ENCODE measurements around the gene WDFY2.
"Not testable (repeated sequence)": the region's sequence is repeated elsewhere in the genome, so short reads cannot be mapped to it uniquely, and the experiment has no call there.

WDFY2 gene

DNA sequence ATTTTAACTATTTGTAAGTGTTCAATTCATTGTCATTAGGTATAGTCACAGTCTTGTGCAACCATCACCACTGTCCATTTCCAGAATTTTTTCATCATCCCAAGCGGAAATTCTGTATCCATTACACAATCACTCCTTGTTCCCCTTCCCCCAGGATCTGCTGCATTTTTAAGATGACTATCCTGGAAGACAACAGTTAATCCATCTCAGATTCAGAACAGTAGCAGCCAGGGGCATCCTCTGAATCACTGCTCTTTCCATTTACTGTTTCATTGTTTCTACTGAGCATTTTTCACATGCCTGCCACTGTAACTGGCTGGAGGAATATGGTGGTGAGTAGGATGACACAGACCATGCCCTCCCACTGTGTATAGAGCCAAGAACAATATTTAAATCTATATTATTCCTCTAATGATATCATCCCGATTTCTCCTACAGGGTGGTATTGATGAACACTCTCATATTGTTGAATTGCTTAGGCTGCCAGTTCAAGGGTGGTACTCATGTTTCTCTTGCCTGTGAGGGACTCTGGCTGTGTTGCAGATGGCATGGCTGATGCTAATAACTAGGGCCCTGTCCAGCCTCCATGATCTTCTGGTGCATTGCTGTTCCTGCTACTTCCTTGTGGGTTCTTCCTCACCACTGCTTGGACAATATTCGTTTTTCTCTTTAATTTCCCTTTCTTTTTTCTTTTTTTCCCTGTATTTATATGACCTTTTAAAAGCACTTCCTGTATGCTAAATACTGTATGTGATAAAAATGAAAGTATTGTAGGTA is 59.0 kb downstream of the WDFY2 start:
- CTCF ChIA-PET = no interaction called here
- DNase-seq (ENCODE audit: extremely low spot score) = no peak
- TF ChIP-seq CTBP1 (IDR thresholded peaks at IDR 0.05; ENCODE audit: borderline replicate concordance) (no peak), ELF4 (IDR thresholded peaks at IDR 0.05) (no peak), ZNF384 (IDR thresholded peaks at IDR 0.05) (no peak), NFRKB (IDR thresholded peaks at IDR 0.05) (no peak)
- POLR2A ChIA-PET = no interaction called here

DNA sequence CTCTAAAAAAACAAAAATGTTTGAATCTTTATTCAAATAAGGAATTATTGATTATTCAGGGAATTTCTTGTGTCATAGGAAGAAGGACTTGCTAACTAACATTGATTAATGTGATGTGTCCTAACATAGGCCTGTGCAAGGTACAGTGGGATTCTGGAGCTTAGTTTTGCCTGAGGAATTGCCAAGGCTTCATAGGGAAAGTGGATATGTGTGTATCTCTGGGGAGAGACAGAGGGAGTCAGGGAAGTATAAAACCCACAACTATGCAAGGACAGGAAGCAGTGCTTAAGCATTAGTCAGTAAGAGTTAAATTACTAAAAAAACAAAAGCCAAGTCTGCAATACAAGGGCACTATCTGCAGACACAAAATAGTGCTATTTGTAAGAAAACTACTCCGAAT is 59.6 kb downstream of the WDFY2 start:
- peak; percentile 35 for DNase-seq (ENCODE audit: extremely low spot score)
- ChIA-PET CTCF (no interaction called here), POLR2A (no interaction called here)
- TF ChIP-seq ARNT (IDR thresholded peaks at IDR 0.05) = no peak
- no peak for TF ChIP-seq FOXK2 (IDR thresholded peaks at IDR 0.05)
- TF ChIP-seq FOXM1 (IDR thresholded peaks at IDR 0.05; ENCODE audit: borderline replicate concordance) = no peak
- no peak for TF ChIP-seq BHLHE40 (IDR thresholded peaks at IDR 0.05; ENCODE audit: borderline replicate concordance)
- TF ChIP-seq L3MBTL2 (conservative IDR thresholded peaks at IDR 0.05) = no peak
- no peak for TF ChIP-seq ELF4 (IDR thresholded peaks at IDR 0.05)
- TF ChIP-seq SP1 (IDR thresholded peaks at IDR 0.05) = no peak
- TF ChIP-seq SUZ12 (IDR thresholded peaks at IDR 0.05) = no peak
- TF ChIP-seq HDGF (IDR thresholded peaks at IDR 0.05; ENCODE audit: borderline replicate concordance) = no peak
- no peak for TF ChIP-seq LEF1 (IDR thresholded peaks at IDR 0.05; ENCODE audit: borderline replicate concordance)
- TF ChIP-seq CTBP1 (IDR thresholded peaks at IDR 0.05; ENCODE audit: borderline replicate concordance) = no peak
- TF ChIP-seq NFRKB (IDR thresholded peaks at IDR 0.05) = no peak
- no peak for TF ChIP-seq FOXA1 (IDR thresholded peaks at IDR 0.05)
- no peak for TF ChIP-seq TARDBP (IDR thresholded peaks at IDR 0.05)
- TF ChIP-seq, protein P1, sequence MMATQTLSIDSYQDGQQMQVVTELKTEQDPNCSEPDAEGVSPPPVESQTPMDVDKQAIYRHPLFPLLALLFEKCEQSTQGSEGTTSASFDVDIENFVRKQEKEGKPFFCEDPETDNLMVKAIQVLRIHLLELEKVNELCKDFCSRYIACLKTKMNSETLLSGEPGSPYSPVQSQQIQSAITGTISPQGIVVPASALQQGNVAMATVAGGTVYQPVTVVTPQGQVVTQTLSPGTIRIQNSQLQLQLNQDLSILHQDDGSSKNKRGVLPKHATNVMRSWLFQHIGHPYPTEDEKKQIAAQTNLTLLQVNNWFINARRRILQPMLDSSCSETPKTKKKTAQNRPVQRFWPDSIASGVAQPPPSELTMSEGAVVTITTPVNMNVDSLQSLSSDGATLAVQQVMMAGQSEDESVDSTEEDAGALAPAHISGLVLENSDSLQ (IDR thresholded peaks at IDR 0.05) = no peak
- TF ChIP-seq ZNF384 (IDR thresholded peaks at IDR 0.05) = no peak

GRCh38 chr13:51644654-51645053 is 60.4 kb downstream of the WDFY2 start:
- ChIA-PET POLR2A (interaction anchor here (1.6 kb wide), 1 partner anchor 192 kb away, joined by 4 read pairs; the partner anchor contains the start of gene INTS6), CTCF (no interaction called here)
- DNase-seq (ENCODE audit: extremely low spot score) = no peak
- TF ChIP-seq FOXA1 (IDR thresholded peaks at IDR 0.05) (no peak), SUZ12 (IDR thresholded peaks at IDR 0.05) (no peak), ARNT (IDR thresholded peaks at IDR 0.05) (no peak), LEF1 (IDR thresholded peaks at IDR 0.05; ENCODE audit: borderline replicate concordance) (no peak), HDGF (IDR thresholded peaks at IDR 0.05; ENCODE audit: borderline replicate concordance) (no peak), TARDBP (IDR thresholded peaks at IDR 0.05) (no peak), SP1 (IDR thresholded peaks at IDR 0.05) (no peak), NFRKB (IDR thresholded peaks at IDR 0.05) (no peak), FOXM1 (IDR thresholded peaks at IDR 0.05; ENCODE audit: borderline replicate concordance) (no peak), ELF4 (IDR thresholded peaks at IDR 0.05) (no peak), BHLHE40 (IDR thresholded peaks at IDR 0.05; ENCODE audit: borderline replicate concordance) (no peak), FOXK2 (IDR thresholded peaks at IDR 0.05) (no peak), ZNF384 (IDR thresholded peaks at IDR 0.05) (no peak), L3MBTL2 (conservative IDR thresholded peaks at IDR 0.05) (no peak), CTBP1 (IDR thresholded peaks at IDR 0.05; ENCODE audit: borderline replicate concordance) (no peak)
- TF ChIP-seq, protein P1 (IDR thresholded peaks at IDR 0.05) = no peak

- ChIA-PET CTCF (no interaction called here), POLR2A (interaction anchor here (1.6 kb wide), 1 partner anchor 192 kb away, joined by 4 read pairs; the partner anchor contains the start of gene INTS6)
Observed at GRCh38 chr13:51645154-51645650, 60.9 kb downstream of the WDFY2 start.

DNA sequence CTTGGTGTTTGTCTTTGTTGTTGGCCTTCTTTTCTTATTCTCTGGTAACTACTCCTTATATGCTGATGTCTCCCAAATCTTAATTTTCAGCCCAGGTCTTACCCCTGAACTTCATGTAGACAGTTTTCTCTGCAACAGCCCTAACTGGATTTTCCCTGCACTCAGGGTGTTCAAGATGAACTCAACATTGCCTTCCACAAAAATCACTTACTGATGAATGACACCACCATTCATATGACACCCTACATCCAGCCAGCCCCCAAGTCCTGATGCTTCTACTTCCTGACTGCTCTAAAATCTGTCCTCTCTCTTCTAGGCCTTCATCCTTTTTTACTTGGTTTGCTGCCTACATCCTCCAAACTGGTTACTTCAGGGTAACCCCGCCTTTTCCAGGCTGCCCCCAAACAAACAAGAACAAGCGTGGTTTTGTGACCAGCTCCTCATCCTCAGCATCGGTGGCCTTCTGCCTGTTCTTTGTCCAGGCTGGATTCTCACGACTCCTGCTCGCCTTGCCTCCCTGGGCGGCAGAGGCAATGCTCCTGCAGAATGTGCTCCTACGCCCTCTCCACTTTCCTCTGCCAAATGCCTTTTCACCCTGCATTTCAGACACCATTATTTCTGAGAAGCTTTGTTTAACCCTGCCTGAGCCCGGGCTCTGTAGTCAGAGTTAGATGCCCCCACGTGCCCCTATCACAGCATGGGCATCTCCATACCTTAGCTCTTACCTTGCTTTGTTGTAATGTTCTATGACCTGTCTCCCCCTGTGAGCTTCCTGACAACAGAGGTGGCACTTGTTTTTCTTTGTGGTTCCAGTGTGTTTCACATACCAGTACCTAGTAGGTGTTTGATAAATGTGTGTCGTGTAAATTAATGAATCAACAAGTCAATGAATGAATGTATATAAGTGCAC is 61.8 kb downstream of the WDFY2 start:
- DNase-seq (ENCODE audit: extremely low spot score) = no peak
- CTCF ChIA-PET = no interaction called here

More at GRCh38 chr13:51645154-51645650, 60.9 kb downstream of the WDFY2 start:
- TF ChIP-seq FOXK2 (IDR thresholded peaks at IDR 0.05) (no peak), FOXM1 (IDR thresholded peaks at IDR 0.05; ENCODE audit: borderline replicate concordance) (no peak), HDGF (IDR thresholded peaks at IDR 0.05; ENCODE audit: borderline replicate concordance) (no peak), LEF1 (IDR thresholded peaks at IDR 0.05; ENCODE audit: borderline replicate concordance) (no peak), FOXA1 (IDR thresholded peaks at IDR 0.05) (no peak), TARDBP (IDR thresholded peaks at IDR 0.05) (no peak), ELF4 (IDR thresholded peaks at IDR 0.05) (no peak), ARNT (IDR thresholded peaks at IDR 0.05) (no peak), BHLHE40 (IDR thresholded peaks at IDR 0.05; ENCODE audit: borderline replicate concordance) (no peak), NFRKB (IDR thresholded peaks at IDR 0.05) (no peak), ZNF384 (IDR thresholded peaks at IDR 0.05) (no peak), SP1 (IDR thresholded peaks at IDR 0.05) (no peak), L3MBTL2 (conservative IDR thresholded peaks at IDR 0.05) (no peak), SUZ12 (IDR thresholded peaks at IDR 0.05) (no peak), CTBP1 (IDR thresholded peaks at IDR 0.05; ENCODE audit: borderline replicate concordance) (no peak)
- no peak for DNase-seq (ENCODE audit: extremely low spot score)

GRCh38 chr13:51647067-51647466 is 62.8 kb downstream of the WDFY2 start:
- TF ChIP-seq L3MBTL2 (conservative IDR thresholded peaks at IDR 0.05) (no peak), FOXM1 (IDR thresholded peaks at IDR 0.05; ENCODE audit: borderline replicate concordance) (no peak), ZNF384 (IDR thresholded peaks at IDR 0.05) (no peak), SP1 (IDR thresholded peaks at IDR 0.05) (no peak), TARDBP (IDR thresholded peaks at IDR 0.05) (no peak), FOXA1 (IDR thresholded peaks at IDR 0.05) (no peak), ARNT (IDR thresholded peaks at IDR 0.05) (no peak)
- TF ChIP-seq, protein P1 (IDR thresholded peaks at IDR 0.05) = no peak
- POLR2A ChIA-PET = no interaction called here
- CTCF ChIA-PET = no interaction called here
- no peak for DNase-seq (ENCODE audit: extremely low spot score)

More for the DNA sequence above, 61.8 kb downstream of the WDFY2 start:
- POLR2A ChIA-PET = interaction anchor here (0.5 to 1.6 kb wide), 2 partner anchors 111 to 193 kb away, joined by 3 to 4 read pairs; partner anchors contain the start of gene INTS6
- no peak for TF ChIP-seq TARDBP (IDR thresholded peaks at IDR 0.05)
- no peak for TF ChIP-seq FOXA1 (IDR thresholded peaks at IDR 0.05)

- POLR2A ChIA-PET = interaction anchor here (0.7 kb wide), 1 partner anchor 25 kb away, joined by 3 read pairs; no protein-coding TSS in a partner anchor
- DNase-seq (ENCODE audit: extremely low spot score); CTCF ChIA-PET: not testable (repeated sequence)
Observed at GRCh38 chr13:51652193-51652592, 67.9 kb downstream of the WDFY2 start.
